Measurements from ENCODE around the gene COL18A1.
"Not testable (repeated sequence)": the region's sequence is repeated elsewhere in the genome, so short reads cannot be mapped to it uniquely, and the experiment has no call there.

DNA sequence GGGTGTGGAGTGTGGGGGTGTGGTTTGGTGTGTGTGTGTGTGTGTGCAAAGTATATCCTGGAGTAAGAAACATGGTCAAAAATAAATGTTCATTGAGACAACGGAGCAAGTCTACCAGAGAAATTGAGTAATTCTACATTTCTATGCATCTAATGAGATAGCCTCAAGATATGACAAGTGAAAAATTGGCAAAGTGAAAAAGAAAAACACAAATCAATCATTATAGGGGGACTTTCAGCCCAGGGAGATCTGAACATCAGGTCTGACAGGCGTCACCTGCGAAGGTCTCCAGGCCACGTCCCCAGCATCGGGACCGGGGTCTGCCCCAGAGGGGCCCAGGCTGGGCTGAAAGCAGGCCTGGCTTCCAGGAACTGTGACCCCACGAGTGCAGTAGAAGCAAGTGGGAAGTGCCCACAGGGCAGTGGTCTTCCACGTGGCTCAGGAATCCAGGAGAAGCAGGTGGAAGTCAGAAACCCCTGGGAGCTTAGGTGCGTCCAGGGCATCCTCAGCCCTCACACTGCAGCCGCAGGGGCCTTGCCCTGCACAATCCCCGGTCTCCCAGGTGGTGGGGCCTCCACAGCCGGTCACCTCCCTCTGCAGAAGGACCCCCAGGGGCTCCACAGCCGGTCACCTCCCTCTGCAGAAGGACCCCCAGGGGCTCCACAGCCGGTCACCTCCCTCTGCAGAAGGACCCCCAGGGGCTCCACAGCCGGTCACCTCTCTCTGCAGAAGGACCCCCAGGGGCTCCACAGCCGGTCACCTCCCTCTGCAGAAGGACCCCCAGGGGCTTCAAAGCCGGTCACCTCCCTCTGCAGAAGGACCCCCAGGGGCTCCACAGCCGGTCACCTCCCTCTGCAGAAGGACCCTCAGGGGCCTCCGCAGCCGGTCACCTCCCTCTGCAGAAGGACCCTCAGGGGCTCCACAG lies 96.4 kb downstream of the COL18A1 start:
- TF ChIP-seq TRIM24 (IDR thresholded peaks at IDR 0.05); ZNF766 (CRISPR knock-in tag; conservative IDR thresholded peaks at IDR 0.05); NCOA2 (IDR thresholded peaks at IDR 0.05; ENCODE audit: partially characterized antibody in 2 of 2); TAL1 (IDR thresholded peaks at IDR 0.05); TCF7L2 (IDR thresholded peaks at IDR 0.05; ENCODE audit: low read depth, low read length); MXI1 (IDR thresholded peaks at IDR 0.05; ENCODE audit: low read depth, low read length); YY1 (IDR thresholded peaks at IDR 0.05; ENCODE audit: borderline replicate concordance in 1 of 3, control insufficient read depth in 1 of 3, extremely low read depth in 1 of 3, insufficient read depth in 3 of 3, insufficient read length in 1 of 3, insufficient replicate concordance in 2 of 3, low read depth in 1 of 3, low read length in 2 of 3); ZNF311 (CRISPR knock-in tag; IDR thresholded peaks at IDR 0.05); ZZZ3 (IDR thresholded peaks at IDR 0.05); BRD4 (IDR thresholded peaks at IDR 0.05); SMC3 (conservative IDR thresholded peaks at IDR 0.05; ENCODE audit: insufficient read depth, low read depth, low read length); CHD2 (IDR thresholded peaks at IDR 0.05; ENCODE audit: low read depth, low read length): not testable (repeated sequence)
- TF ChIP-seq, protein P1, sequence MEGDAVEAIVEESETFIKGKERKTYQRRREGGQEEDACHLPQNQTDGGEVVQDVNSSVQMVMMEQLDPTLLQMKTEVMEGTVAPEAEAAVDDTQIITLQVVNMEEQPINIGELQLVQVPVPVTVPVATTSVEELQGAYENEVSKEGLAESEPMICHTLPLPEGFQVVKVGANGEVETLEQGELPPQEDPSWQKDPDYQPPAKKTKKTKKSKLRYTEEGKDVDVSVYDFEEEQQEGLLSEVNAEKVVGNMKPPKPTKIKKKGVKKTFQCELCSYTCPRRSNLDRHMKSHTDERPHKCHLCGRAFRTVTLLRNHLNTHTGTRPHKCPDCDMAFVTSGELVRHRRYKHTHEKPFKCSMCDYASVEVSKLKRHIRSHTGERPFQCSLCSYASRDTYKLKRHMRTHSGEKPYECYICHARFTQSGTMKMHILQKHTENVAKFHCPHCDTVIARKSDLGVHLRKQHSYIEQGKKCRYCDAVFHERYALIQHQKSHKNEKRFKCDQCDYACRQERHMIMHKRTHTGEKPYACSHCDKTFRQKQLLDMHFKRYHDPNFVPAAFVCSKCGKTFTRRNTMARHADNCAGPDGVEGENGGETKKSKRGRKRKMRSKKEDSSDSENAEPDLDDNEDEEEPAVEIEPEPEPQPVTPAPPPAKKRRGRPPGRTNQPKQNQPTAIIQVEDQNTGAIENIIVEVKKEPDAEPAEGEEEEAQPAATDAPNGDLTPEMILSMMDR (IDR thresholded peaks at IDR 0.05 in 2 of 3, conservative IDR thresholded peaks at IDR 0.05 in 1 of 3; ENCODE audit: insufficient read depth in 2 of 3, low read depth in 1 of 3, low read length in 3 of 3) = not testable (repeated sequence)
- TF ChIP-seq, protein P2, sequence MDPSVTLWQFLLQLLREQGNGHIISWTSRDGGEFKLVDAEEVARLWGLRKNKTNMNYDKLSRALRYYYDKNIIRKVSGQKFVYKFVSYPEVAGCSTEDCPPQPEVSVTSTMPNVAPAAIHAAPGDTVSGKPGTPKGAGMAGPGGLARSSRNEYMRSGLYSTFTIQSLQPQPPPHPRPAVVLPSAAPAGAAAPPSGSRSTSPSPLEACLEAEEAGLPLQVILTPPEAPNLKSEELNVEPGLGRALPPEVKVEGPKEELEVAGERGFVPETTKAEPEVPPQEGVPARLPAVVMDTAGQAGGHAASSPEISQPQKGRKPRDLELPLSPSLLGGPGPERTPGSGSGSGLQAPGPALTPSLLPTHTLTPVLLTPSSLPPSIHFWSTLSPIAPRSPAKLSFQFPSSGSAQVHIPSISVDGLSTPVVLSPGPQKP (CRISPR knock-in tag; IDR thresholded peaks at IDR 0.05) = not testable (repeated sequence)
